B cell (primary cell): ENCODE data around the gene CNNM4.

Source experiments
- EZH2 ChIP-seq: IDR thresholded peaks from 2 replicates; pipeline ENCODE4 v1.6.1; 2012; ENCODE audit warnings: borderline replicate concordance, low read depth, mild to moderate bottlenecking, moderate library complexity, low read length; ENCODE audit not compliant: insufficient read depth, poor library complexity, severe bottlenecking
- TF ChIP-seq, protein P1 (sequence below): fragments of 200-600 bp; IDR thresholded peaks from one replicate; pipeline ENCODE4 v1.8.0; 2022; ENCODE audit warnings: antibody characterized with exemption, mild to moderate bottlenecking

DNA sequence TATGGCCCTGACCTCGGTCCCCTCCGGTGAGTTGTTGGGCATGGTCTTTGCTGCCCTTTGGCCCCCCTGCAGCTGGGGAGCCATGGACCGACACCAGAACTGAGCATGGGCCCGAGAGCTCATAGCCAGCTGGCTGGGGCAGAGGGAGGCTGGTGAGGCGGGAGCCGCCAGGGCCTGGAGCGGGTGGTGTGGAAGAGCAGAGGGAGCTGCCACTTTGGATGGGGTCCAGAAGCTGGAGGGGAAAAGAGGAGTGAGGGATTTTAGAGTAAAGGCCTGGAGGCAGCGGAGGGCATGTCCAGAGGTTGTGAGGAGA lies 38.9 kb downstream of the CNNM4 start:
- TF ChIP-seq, protein P1, sequence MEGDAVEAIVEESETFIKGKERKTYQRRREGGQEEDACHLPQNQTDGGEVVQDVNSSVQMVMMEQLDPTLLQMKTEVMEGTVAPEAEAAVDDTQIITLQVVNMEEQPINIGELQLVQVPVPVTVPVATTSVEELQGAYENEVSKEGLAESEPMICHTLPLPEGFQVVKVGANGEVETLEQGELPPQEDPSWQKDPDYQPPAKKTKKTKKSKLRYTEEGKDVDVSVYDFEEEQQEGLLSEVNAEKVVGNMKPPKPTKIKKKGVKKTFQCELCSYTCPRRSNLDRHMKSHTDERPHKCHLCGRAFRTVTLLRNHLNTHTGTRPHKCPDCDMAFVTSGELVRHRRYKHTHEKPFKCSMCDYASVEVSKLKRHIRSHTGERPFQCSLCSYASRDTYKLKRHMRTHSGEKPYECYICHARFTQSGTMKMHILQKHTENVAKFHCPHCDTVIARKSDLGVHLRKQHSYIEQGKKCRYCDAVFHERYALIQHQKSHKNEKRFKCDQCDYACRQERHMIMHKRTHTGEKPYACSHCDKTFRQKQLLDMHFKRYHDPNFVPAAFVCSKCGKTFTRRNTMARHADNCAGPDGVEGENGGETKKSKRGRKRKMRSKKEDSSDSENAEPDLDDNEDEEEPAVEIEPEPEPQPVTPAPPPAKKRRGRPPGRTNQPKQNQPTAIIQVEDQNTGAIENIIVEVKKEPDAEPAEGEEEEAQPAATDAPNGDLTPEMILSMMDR = no peak
- TF ChIP-seq EZH2 = no peak
